ENCODE measurements around the gene MRPS26.

- TF ChIP-seq POLR2A (IDR thresholded peaks at IDR 0.05; ENCODE audit: low read depth, low read length): no peak
- no peak for TF ChIP-seq POLR2AphosphoS5 (IDR thresholded peaks at IDR 0.05; ENCODE audit: low read depth, low read length)
Measured at GRCh38 chr20:3085571-3086072, 39.8 kb downstream of the MRPS26 start.

All from GM12892 (cell line).